ENCODE data around the gene AOPEP. TPM values are rescaled to one million over a fixed set of nuclear protein-coding genes. Genes with fewer than 3 reads are reported as not detected.

Gene AOPEP
- total RNA-seq, 1 experiment from 2014 or later, result 15.0 TPM

DNA sequence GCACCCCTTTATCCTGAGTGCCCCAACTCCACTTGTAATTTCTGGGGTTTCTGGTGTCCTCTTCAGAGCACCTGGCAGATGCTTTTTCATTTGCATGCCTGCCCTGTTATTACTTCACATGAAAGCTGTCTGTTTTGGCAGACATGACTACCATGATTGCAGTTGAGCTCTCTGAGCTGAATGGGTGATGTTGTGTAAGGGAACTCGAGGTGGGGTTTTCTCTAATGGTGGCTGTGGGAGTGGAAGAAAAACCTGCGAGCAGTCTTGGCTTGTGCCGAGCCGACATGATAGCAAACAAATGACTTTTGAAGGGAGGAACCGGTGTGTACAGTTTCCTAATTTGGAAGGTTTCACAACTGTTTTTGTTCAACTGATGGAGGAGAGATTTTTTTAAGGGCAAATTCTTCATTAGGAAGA lies 196.2 kb downstream of the AOPEP start:
- H4K91ac ChIP-seq (ENCODE audit: insufficient read length, low read depth, low read length), result no peak overlapping the region
- no peak overlapping the region for H2AK5ac ChIP-seq (ENCODE audit: insufficient read length, low read length)
- H4K5ac ChIP-seq (ENCODE audit: insufficient read length, low read depth, low read length), result no peak overlapping the region
- no CpG with 5 or more reads among the region's 5 CpGs for WGBS (ENCODE audit: extremely low coverage, insufficient read length, low lambda C conversion rate)
- no peak overlapping the region for H3K4me2 ChIP-seq (ENCODE audit: insufficient read depth, insufficient read length, low read length)
- no peak overlapping the region for H2BK12ac ChIP-seq (ENCODE audit: insufficient read length, low read depth, low read length)
- no peak overlapping the region for H2BK5ac ChIP-seq (ENCODE audit: insufficient read length, low read length)
- H3K36me3 Mint-ChIP-seq (ENCODE audit: insufficient read depth in 1 of 3, low read depth in 3 of 3), result peaks cover 0 to 5% (median 2%) of the 10 kb centered on the region in 3 experiments; a peak in 2 of 7 replicates
- H3K79me1 ChIP-seq (ENCODE audit: insufficient read depth, low read depth, low read length, poor library complexity, severe bottlenecking), result no peaks in the 10 kb centered on the region
- no peak overlapping the region for H3K23ac ChIP-seq (ENCODE audit: insufficient read length, low read depth, low read length)
- no peaks in the 10 kb centered on the region for H3K4me1 ChIP-seq (ENCODE audit: insufficient read depth, low read length)
- no peaks in the 10 kb centered on the region for H3K9me3 Mint-ChIP-seq
- no peak overlapping the region for H3K4me3 Mint-ChIP-seq
- peak overlapping the region in 2 of 3 experiments; percentile 2 to 12; a peak in 3 of 7 replicates for H3K27ac Mint-ChIP-seq
- H3K27ac ChIP-seq (ENCODE audit: insufficient read length, low read depth, low read length), result no peak overlapping the region
- no peak overlapping the region for H3K4ac ChIP-seq (ENCODE audit: low read depth, low read length)
- no peak for DNase-seq
- no peak overlapping the region for H2BK20ac ChIP-seq (ENCODE audit: low read depth, low read length, poor library complexity, severe bottlenecking)
- H3K4me1 Mint-ChIP-seq, result peaks cover 34 to 40% of the 10 kb centered on the region in 2 experiments
- H4K20me1 ChIP-seq (ENCODE audit: control insufficient read depth, insufficient read depth, insufficient read length), result no peaks in the 10 kb centered on the region
- no peak overlapping the region for H2BK15ac ChIP-seq (ENCODE audit: low read depth, low read length)
- H2AFZ ChIP-seq (ENCODE audit: low read length), result no peak overlapping the region
- H4K8ac ChIP-seq (replicated peaks; ENCODE audit: insufficient read length, low read depth, low read length), result no peak overlapping the region
- no peaks in the 10 kb centered on the region for H3K79me2 ChIP-seq (ENCODE audit: insufficient read depth, low read length)
- H3K9me3 ChIP-seq (ENCODE audit: control insufficient read depth, low read depth, low read length), result no peaks in the 10 kb centered on the region
- no peak overlapping the region for H3K18ac ChIP-seq (ENCODE audit: insufficient read length, low read depth, low read length)
- no peaks in the 10 kb centered on the region for H3K23me2 ChIP-seq (ENCODE audit: insufficient read length, low read depth, low read length, poor library complexity, severe bottlenecking)
- no peak overlapping the region for H3K56ac ChIP-seq (ENCODE audit: insufficient read length, low read depth, low read length)
- no peak overlapping the region for H3K9ac ChIP-seq (ENCODE audit: extremely low read depth, insufficient read length, low read length)
- no peak overlapping the region for H3K14ac ChIP-seq (ENCODE audit: insufficient read depth, low read length)
- no peak overlapping the region for H2BK120ac ChIP-seq (ENCODE audit: low read depth, low read length, poor library complexity, severe bottlenecking)
- TF ChIP-seq, protein P1, sequence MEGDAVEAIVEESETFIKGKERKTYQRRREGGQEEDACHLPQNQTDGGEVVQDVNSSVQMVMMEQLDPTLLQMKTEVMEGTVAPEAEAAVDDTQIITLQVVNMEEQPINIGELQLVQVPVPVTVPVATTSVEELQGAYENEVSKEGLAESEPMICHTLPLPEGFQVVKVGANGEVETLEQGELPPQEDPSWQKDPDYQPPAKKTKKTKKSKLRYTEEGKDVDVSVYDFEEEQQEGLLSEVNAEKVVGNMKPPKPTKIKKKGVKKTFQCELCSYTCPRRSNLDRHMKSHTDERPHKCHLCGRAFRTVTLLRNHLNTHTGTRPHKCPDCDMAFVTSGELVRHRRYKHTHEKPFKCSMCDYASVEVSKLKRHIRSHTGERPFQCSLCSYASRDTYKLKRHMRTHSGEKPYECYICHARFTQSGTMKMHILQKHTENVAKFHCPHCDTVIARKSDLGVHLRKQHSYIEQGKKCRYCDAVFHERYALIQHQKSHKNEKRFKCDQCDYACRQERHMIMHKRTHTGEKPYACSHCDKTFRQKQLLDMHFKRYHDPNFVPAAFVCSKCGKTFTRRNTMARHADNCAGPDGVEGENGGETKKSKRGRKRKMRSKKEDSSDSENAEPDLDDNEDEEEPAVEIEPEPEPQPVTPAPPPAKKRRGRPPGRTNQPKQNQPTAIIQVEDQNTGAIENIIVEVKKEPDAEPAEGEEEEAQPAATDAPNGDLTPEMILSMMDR (conservative IDR thresholded peaks at IDR 0.05), result no peak
- H3K27me3 Mint-ChIP-seq (ENCODE audit: low read depth), result no peaks in the 10 kb centered on the region
- no peaks in the 10 kb centered on the region for H3K27me3 ChIP-seq (ENCODE audit: insufficient read depth, low read length)
- no peak overlapping the region for H3T11ph ChIP-seq (ENCODE audit: low read length)
